ENCODE data around the gene NOTUM. TPM values are rescaled to one million over a fixed set of nuclear protein-coding genes. Genes with fewer than 3 reads are reported as not detected.

NOTUM gene
- total RNA-seq, 4 donors from 2014 or later, result not detected

DNA sequence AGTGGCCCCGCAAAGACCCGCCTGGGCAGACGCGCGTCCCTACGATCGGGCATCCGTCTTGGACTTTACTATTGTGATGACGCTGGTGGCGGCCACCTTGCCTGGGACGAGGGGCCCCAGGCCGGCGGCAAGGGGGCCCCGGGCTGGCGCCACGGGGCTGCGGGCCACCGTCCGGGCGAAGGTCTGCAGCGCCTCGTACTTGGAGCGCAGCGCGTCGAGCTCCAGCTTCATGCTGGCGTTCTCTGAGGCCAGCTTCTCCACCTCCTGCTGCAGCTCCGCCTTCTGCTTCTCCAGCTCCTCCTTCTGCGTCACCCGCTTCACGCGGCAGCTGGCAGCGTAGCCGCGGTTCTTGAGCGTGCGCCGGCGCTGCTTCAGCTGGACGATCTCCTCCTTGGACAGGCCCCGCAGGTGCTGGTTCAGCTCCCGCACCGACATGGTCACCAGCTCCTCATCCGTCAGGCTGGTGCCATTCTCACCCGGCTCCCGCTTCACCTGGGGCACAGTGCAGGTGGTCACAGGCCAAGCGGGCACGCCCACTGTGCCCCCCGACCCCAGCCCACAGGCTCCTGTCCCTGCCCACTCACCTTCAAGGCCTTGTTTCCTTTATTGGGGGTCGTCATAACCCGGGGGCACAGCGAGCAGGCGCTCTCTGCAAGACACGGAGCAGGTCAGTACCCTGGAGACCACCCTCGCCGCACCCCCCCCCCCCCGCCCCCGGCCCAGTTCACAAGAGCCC is 38.3 kb downstream of the NOTUM start:
- TF ChIP-seq, protein P1, sequence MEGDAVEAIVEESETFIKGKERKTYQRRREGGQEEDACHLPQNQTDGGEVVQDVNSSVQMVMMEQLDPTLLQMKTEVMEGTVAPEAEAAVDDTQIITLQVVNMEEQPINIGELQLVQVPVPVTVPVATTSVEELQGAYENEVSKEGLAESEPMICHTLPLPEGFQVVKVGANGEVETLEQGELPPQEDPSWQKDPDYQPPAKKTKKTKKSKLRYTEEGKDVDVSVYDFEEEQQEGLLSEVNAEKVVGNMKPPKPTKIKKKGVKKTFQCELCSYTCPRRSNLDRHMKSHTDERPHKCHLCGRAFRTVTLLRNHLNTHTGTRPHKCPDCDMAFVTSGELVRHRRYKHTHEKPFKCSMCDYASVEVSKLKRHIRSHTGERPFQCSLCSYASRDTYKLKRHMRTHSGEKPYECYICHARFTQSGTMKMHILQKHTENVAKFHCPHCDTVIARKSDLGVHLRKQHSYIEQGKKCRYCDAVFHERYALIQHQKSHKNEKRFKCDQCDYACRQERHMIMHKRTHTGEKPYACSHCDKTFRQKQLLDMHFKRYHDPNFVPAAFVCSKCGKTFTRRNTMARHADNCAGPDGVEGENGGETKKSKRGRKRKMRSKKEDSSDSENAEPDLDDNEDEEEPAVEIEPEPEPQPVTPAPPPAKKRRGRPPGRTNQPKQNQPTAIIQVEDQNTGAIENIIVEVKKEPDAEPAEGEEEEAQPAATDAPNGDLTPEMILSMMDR (IDR thresholded peaks at IDR 0.05; ENCODE audit: low read depth), result no peak

DNA sequence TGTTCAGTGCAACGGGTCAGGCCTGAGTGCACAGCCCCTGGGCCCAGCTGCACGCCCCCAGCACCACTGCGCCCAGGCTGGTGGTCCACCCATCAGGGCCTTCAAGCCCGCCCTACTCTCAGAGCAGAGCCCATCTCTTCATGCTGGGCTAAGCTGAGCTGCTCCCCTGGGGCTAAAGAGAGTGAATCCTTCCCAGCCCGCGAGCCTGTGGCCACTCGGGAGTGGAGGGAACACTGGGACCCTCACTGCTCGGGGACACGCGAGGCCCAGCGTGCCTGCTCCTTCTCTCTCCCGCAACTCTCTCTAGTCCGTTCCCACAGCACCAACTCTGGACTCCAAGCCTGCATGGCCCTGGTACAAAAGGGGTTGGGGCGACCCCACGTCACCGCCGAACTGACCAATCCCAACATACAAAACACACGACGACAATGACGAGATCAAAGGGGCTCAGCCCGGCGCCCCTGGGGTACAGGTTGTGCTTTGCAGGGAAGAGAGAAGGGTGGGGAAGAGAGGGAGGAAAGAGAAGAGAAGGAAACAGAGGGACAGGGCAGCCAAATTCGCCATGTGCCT is 38.9 kb downstream of the NOTUM start:
- TF ChIP-seq, protein P1 (IDR thresholded peaks at IDR 0.05; ENCODE audit: low read depth), result no peak

DNA sequence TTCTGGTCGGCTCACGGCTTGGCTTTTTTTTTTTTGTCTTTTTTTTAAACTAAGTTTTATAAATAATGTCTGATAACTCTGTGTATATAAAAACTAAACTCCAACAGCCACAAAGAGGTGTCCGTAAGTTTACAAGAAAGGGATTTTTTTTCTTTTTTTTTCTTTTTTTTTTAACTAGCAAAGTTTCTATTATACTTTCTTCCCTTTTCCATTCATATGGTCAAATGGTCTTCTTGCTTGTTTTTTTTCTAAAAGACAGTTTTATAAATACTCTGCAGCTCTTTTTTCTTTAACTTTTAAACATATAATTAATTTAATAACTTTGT is 39.5 kb downstream of the NOTUM start:
- TF ChIP-seq, protein P1 (IDR thresholded peaks at IDR 0.05; ENCODE audit: low read depth), result no peak

GRCh38 chr17:81920612-81921536 is 40.1 kb downstream of the NOTUM start:
- TF ChIP-seq, protein P1 (IDR thresholded peaks at IDR 0.05; ENCODE audit: low read depth), result no peak

DNA sequence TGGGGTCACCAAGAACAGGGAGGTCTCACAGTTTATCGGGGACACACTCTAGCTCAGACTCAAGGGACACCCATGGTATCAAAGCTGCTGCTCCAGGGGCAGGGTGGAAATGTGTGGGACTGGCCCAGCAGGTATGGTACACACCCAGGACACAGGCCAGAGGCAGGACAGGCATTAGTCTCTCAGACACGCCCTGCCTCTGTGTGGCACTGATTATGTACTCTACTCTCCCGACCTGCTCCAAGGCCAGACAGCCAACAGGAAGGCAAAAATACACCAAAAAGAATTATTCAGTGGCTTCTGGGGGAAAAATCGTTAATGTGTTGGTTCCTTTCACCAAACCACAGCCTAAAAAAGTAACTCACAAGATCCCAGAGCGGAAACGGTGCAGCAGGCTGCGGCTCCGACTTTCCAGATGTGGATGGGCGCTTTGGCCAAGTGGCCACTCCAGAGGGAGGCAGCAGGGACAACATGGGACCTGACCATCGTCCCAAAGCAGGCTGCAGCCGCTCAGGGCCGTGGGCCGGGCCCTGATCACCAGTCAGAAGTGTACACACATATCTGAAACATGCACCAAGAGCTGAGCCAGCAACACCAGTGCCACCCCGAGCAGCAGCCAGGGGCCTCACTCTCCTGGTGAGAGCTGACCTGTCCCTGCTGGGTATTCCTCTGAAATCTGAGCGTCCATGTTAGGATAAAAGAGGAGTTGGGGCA is 42.0 kb downstream of the NOTUM start:
- TF ChIP-seq, protein P1 (IDR thresholded peaks at IDR 0.05; ENCODE audit: low read depth), result no peak

DNA sequence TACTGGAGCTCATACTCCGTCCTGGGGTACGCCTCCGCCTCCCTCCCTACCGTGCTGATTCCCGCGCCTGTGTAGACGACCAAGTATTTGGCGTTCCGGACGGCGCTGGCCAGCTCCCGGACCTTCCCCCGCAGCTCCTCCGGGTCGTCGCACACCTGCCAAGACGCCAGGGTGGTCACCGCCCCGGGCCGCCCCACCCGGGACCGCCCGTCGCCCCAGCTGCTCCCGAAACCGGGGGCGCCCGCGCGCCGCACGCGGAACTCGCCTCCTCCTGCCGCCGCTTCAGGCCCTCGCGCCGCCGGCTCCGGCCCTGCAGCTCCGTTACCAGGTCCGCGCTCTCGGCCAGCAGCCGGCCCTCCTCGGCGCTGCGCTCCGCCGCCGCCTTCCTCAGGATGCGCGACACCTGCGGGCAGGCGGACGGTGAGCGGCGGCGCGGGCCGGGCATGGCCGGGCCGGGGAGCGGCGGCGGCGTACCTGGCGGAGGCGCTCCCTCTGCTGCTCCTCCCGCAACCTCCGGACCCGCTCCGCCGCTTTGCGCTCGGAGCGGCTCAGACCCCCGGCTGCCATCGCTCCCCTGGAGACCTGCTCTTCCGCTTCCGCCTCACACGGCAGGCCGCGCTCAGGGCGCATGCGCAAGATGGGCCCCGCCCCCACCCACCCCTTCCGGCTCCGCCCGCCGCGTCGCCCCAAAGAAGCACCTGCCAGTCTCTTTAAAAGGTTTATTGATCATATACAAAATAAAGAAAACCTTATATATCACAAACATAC is 43.2 kb downstream of the NOTUM start, which contains the start of gene SIRT7:
Gene SIRT7, minus strand, starts transcription at position 612 of the 768 bp plus-strand sequence. Its CDS starts 45 bp downstream, at position 567.
- TF ChIP-seq, protein P1 (IDR thresholded peaks at IDR 0.05; ENCODE audit: low read depth), result no peak
